ENCODE data around the gene ERC1.
A peak's percentile ranks its signal among the peaks of the same experiment; 100 is the strongest.
"Not testable (repeated sequence)": the region's sequence is repeated elsewhere in the genome, so short reads cannot be mapped to it uniquely, and the experiment has no call there.

Gene ERC1

GRCh38 chr12:1186298-1186697 lies 195.3 kb downstream of the ERC1 start:
- DNase-seq, result no peak
- Histone ChIP-seq H3K4me3 (ENCODE audit: control insufficient read depth in 1 of 7, extremely low read depth in 1 of 7, insufficient read depth in 4 of 7, low read depth in 2 of 7, low read length in 6 of 7) (no peak overlapping the region), H3K9me3 (ENCODE audit: control extremely low read depth in 1 of 5, control insufficient read depth in 4 of 5, insufficient read depth in 2 of 5, low read depth in 1 of 5, low read length in 4 of 5) (no peaks in the 10 kb centered on the region), H3K27ac (ENCODE audit: insufficient read depth in 1 of 2, low read depth in 1 of 2, low read length in 2 of 2, poor library complexity in 1 of 2, severe bottlenecking in 2 of 2) (no peak overlapping the region), H3K4me1 (ENCODE audit: control extremely low read depth in 1 of 4, control insufficient read depth in 4 of 4, insufficient read depth in 4 of 4, low read length in 3 of 4) (no peaks in the 10 kb centered on the region), H3K36me3 (ENCODE audit: control insufficient read depth in 4 of 4, insufficient read depth in 4 of 4, low read length in 3 of 4) (peaks cover 4 to 37% (median 13%) of the 10 kb centered on the region in 4 experiments), H3K27me3 (replicated peaks in 2 of 5; ENCODE audit: control insufficient read depth in 4 of 5, insufficient read depth in 5 of 5, low read length in 4 of 5) (no peaks in the 10 kb centered on the region)
- WGBS (ENCODE audit: insufficient coverage), result 100% methylated on average over 1 of the region's 3 CpGs
- ChIA-PET POLR2A (interaction anchor here (0.6 kb wide), 1 partner anchor 693 kb away, joined by 3 read pairs; no protein-coding TSS in a partner anchor), CTCF (no interaction called here)

GRCh38 chr12:1188016-1188415 lies 197.0 kb downstream of the ERC1 start:
- Histone ChIP-seq H3K9me3 (ENCODE audit: control extremely low read depth in 1 of 5, control insufficient read depth in 4 of 5, insufficient read depth in 2 of 5, low read depth in 1 of 5, low read length in 4 of 5) (no peaks in the 10 kb centered on the region), H3K27me3 (replicated peaks in 2 of 5; ENCODE audit: control insufficient read depth in 4 of 5, insufficient read depth in 5 of 5, low read length in 4 of 5) (no peaks in the 10 kb centered on the region), H3K4me3 (ENCODE audit: control insufficient read depth in 1 of 7, extremely low read depth in 1 of 7, insufficient read depth in 4 of 7, low read depth in 2 of 7, low read length in 6 of 7) (no peak overlapping the region), H3K36me3 (ENCODE audit: control insufficient read depth in 4 of 4, insufficient read depth in 4 of 4, low read length in 3 of 4) (peaks cover 4 to 38% (median 17%) of the 10 kb centered on the region in 4 experiments), H3K4me1 (ENCODE audit: control extremely low read depth in 1 of 4, control insufficient read depth in 4 of 4, insufficient read depth in 4 of 4, low read length in 3 of 4) (no peaks in the 10 kb centered on the region), H3K27ac (ENCODE audit: insufficient read depth in 1 of 2, low read depth in 1 of 2, low read length in 2 of 2, poor library complexity in 1 of 2, severe bottlenecking in 2 of 2) (no peak overlapping the region)
- ChIA-PET CTCF (no interaction called here), POLR2A (no interaction called here)
- DNase-seq, result no peak
- no CpG with 5 or more reads among the region's 4 CpGs for WGBS (ENCODE audit: insufficient coverage)

DNA sequence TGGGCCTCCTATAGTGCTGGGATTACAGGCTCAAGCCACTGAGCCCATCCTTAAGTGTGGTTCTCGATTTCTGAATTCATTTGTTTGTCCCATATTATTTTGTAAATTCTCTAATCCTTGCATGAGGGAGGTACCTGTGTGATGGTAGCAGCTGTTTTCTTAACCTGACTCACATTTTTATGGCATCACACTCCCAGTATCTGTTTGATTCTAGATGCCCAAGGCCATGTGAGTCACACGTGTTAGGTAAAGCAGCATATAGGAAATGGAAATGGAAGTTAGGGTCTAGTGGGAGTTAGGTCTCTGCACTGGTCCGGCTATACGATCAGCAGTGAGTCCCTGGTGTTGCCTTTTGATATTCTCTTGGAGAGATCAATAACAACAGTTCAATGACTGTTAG lies 198.1 kb downstream of the ERC1 start:
- Histone ChIP-seq H3K27ac (ENCODE audit: insufficient read depth in 1 of 2, low read depth in 1 of 2, low read length in 2 of 2, poor library complexity in 1 of 2, severe bottlenecking in 2 of 2) (no peak overlapping the region), H3K27me3 (replicated peaks in 2 of 5; ENCODE audit: control insufficient read depth in 4 of 5, insufficient read depth in 5 of 5, low read length in 4 of 5) (no peaks in the 10 kb centered on the region), H3K4me1 (ENCODE audit: control extremely low read depth in 1 of 4, control insufficient read depth in 4 of 4, insufficient read depth in 4 of 4, low read length in 3 of 4) (no peaks in the 10 kb centered on the region), H3K36me3 (ENCODE audit: control insufficient read depth in 4 of 4, insufficient read depth in 4 of 4, low read length in 3 of 4) (peaks cover 4 to 38% (median 18%) of the 10 kb centered on the region in 4 experiments), H3K9me3 (ENCODE audit: control extremely low read depth in 1 of 5, control insufficient read depth in 4 of 5, insufficient read depth in 2 of 5, low read depth in 1 of 5, low read length in 4 of 5) (no peaks in the 10 kb centered on the region), H3K4me3 (ENCODE audit: control insufficient read depth in 1 of 7, extremely low read depth in 1 of 7, insufficient read depth in 4 of 7, low read depth in 2 of 7, low read length in 6 of 7) (no peak overlapping the region)
- ChIA-PET CTCF (no interaction called here), POLR2A (no interaction called here)
- WGBS (ENCODE audit: insufficient coverage), result 67% methylated on average over 1 of the region's 4 CpGs
- DNase-seq, result no peak

DNA sequence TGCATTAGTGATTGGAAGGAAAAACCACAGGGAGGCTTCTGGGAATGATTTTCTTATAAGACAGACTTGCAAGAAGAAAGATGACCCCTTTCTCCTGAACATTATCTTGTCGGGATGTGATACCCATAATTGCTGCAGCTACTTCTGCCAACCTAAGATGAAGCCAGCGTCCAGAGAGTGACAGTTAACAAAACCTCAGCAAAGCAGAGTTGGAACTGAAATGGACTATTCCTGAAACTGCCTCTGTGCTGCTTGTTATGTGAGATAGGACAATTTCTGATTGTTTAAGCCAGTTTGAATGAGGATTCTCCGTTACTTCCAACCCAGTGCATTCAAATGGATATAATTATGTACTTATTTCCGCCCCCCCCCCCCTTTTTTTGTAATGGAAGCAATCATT lies 204.5 kb downstream of the ERC1 start:
- H3K4me1 ChIP-seq (ENCODE audit: control extremely low read depth in 1 of 4, control insufficient read depth in 4 of 4, insufficient read depth in 4 of 4, low read length in 3 of 4), result no peaks in the 10 kb centered on the region
- POLR2A ChIA-PET, result interaction anchor here (0.7 kb wide), 1 partner anchor 711 kb away, joined by 3 read pairs; no protein-coding TSS in a partner anchor
- 100% methylated on average over 2 of the region's 4 CpGs for WGBS (ENCODE audit: insufficient coverage)
- H3K4me3 ChIP-seq (ENCODE audit: control insufficient read depth in 1 of 7, extremely low read depth in 1 of 7, insufficient read depth in 4 of 7, low read depth in 2 of 7, low read length in 6 of 7), result no peak overlapping the region
- H3K9me3 ChIP-seq (ENCODE audit: control extremely low read depth in 1 of 5, control insufficient read depth in 4 of 5, insufficient read depth in 2 of 5, low read depth in 1 of 5, low read length in 4 of 5), result peaks cover 3 to 12% (median 4%) of the 10 kb centered on the region in 5 experiments
- no peak for DNase-seq
- no peak overlapping the region for H3K27ac ChIP-seq (ENCODE audit: insufficient read depth in 1 of 2, low read depth in 1 of 2, low read length in 2 of 2, poor library complexity in 1 of 2, severe bottlenecking in 2 of 2)
- no peaks in the 10 kb centered on the region for H3K27me3 ChIP-seq (replicated peaks in 2 of 5; ENCODE audit: control insufficient read depth in 4 of 5, insufficient read depth in 5 of 5, low read length in 4 of 5)
- H3K36me3 ChIP-seq (ENCODE audit: control insufficient read depth in 4 of 4, insufficient read depth in 4 of 4, low read length in 3 of 4), result peaks cover 8 to 47% (median 19%) of the 10 kb centered on the region in 4 experiments
- CTCF ChIA-PET, result interaction anchor here (0.6 kb wide), 1 partner anchor 723 kb away, joined by 3 read pairs; no protein-coding TSS in a partner anchor

GRCh38 chr12:1197264-1198018 lies 206.4 kb downstream of the ERC1 start:
- 100% methylated on average over 1 of the region's 3 CpGs for WGBS (ENCODE audit: insufficient coverage)

DNA sequence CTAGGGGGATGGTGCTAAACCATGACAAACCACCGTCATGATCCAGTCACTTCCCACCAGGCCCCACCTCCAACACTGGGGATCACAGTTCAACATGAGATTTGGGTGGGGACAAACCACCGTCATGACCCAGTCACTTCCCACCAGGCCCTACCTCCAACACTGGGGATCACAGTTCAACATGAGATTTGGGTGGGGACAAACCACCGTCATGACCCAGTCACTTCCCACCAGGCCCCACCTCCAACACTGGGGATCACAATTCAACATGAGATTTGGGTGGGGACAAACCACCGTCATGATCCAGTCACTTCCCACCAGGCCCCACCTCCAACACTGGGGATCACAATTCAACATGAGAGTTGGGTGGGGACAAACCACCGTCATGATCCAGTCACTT lies 207.8 kb downstream of the ERC1 start:
- CTCF ChIA-PET; POLR2A ChIA-PET; H3K27me3 ChIP-seq (replicated peaks in 2 of 5; ENCODE audit: control insufficient read depth in 4 of 5, insufficient read depth in 5 of 5, low read length in 4 of 5); H3K4me3 ChIP-seq (ENCODE audit: control insufficient read depth in 1 of 7, extremely low read depth in 1 of 7, insufficient read depth in 4 of 7, low read depth in 2 of 7, low read length in 6 of 7); H3K27ac ChIP-seq (ENCODE audit: insufficient read depth in 1 of 2, low read depth in 1 of 2, low read length in 2 of 2, poor library complexity in 1 of 2, severe bottlenecking in 2 of 2): not testable (repeated sequence)
- peak in 1 of 3 donors; percentile 34 for DNase-seq
- H3K9me3 ChIP-seq (ENCODE audit: control extremely low read depth in 1 of 5, control insufficient read depth in 4 of 5, insufficient read depth in 2 of 5, low read depth in 1 of 5, low read length in 4 of 5), result peaks cover 3 to 12% (median 4%) of the 10 kb centered on the region in 5 experiments
- peaks cover 8 to 35% (median 12%) of the 10 kb centered on the region in 4 experiments for H3K36me3 ChIP-seq (ENCODE audit: control insufficient read depth in 4 of 4, insufficient read depth in 4 of 4, low read length in 3 of 4)
- peaks cover 2 to 12% (median 8%) of the 10 kb centered on the region in 4 experiments for H3K4me1 ChIP-seq (ENCODE audit: control extremely low read depth in 1 of 4, control insufficient read depth in 4 of 4, insufficient read depth in 4 of 4, low read length in 3 of 4)
- WGBS (ENCODE audit: insufficient coverage), result 100% methylated on average over 2 of the region's 5 CpGs

More at GRCh38 chr12:1197264-1198018, 206.4 kb downstream of the ERC1 start:
- H3K27ac ChIP-seq (ENCODE audit: insufficient read depth in 1 of 2, low read depth in 1 of 2, low read length in 2 of 2, poor library complexity in 1 of 2, severe bottlenecking in 2 of 2), result no peak overlapping the region
- ChIA-PET CTCF (interaction anchor here (1.2 kb wide), 1 partner anchor 9 kb away, joined by 4 read pairs; no protein-coding TSS in a partner anchor), POLR2A (no interaction called here)
- peaks cover 3 to 12% (median 4%) of the 10 kb centered on the region in 5 experiments for H3K9me3 ChIP-seq (ENCODE audit: control extremely low read depth in 1 of 5, control insufficient read depth in 4 of 5, insufficient read depth in 2 of 5, low read depth in 1 of 5, low read length in 4 of 5)
- H3K4me1 ChIP-seq (ENCODE audit: control extremely low read depth in 1 of 4, control insufficient read depth in 4 of 4, insufficient read depth in 4 of 4, low read length in 3 of 4), result peaks cover 0 to 11% (median 6%) of the 10 kb centered on the region in 4 experiments
- no peaks in the 10 kb centered on the region for H3K27me3 ChIP-seq (replicated peaks in 2 of 5; ENCODE audit: control insufficient read depth in 4 of 5, insufficient read depth in 5 of 5, low read length in 4 of 5)
- peaks cover 8 to 37% (median 15%) of the 10 kb centered on the region in 4 experiments for H3K36me3 ChIP-seq (ENCODE audit: control insufficient read depth in 4 of 4, insufficient read depth in 4 of 4, low read length in 3 of 4)
- H3K4me3 ChIP-seq (ENCODE audit: control insufficient read depth in 1 of 7, extremely low read depth in 1 of 7, insufficient read depth in 4 of 7, low read depth in 2 of 7, low read length in 6 of 7), result no peak overlapping the region
- DNase-seq, result no peak

GRCh38 chr12:1199700-1200099 lies 208.7 kb downstream of the ERC1 start:
- Histone ChIP-seq H3K4me1 (ENCODE audit: control extremely low read depth in 1 of 4, control insufficient read depth in 4 of 4, insufficient read depth in 4 of 4, low read length in 3 of 4) (peaks cover 5 to 19% (median 12%) of the 10 kb centered on the region in 4 experiments), H3K27me3 (replicated peaks in 2 of 5; ENCODE audit: control insufficient read depth in 4 of 5, insufficient read depth in 5 of 5, low read length in 4 of 5) (no peaks in the 10 kb centered on the region), H3K4me3 (ENCODE audit: control insufficient read depth in 1 of 7, extremely low read depth in 1 of 7, insufficient read depth in 4 of 7, low read depth in 2 of 7, low read length in 6 of 7) (no peak overlapping the region), H3K27ac (ENCODE audit: insufficient read depth in 1 of 2, low read depth in 1 of 2, low read length in 2 of 2, poor library complexity in 1 of 2, severe bottlenecking in 2 of 2) (no peak overlapping the region), H3K36me3 (ENCODE audit: control insufficient read depth in 4 of 4, insufficient read depth in 4 of 4, low read length in 3 of 4) (peaks cover 4 to 34% (median 12%) of the 10 kb centered on the region in 4 experiments), H3K9me3 (ENCODE audit: control extremely low read depth in 1 of 5, control insufficient read depth in 4 of 5, insufficient read depth in 2 of 5, low read depth in 1 of 5, low read length in 4 of 5) (peaks cover 3 to 12% (median 4%) of the 10 kb centered on the region in 5 experiments)
- no peak for DNase-seq
- CTCF ChIA-PET, result no interaction called here
- POLR2A ChIA-PET, result no interaction called here

Measured in common myeloid progenitor, CD34-positive (primary cell).